Upper lobe of left lung (tissue), 6 donors: ENCODE results near the gene NPHP4. TPM values are rescaled to one million over a fixed set of nuclear protein-coding genes. Genes with fewer than 3 reads are reported as not detected.

Experiments
- ATAC-seq, 2 donors: fragments of 200-7000 bp; cut with Tn5 transposase; one replicate each; pipeline ENCODE4 v1.9.1; 2022; ENCODE audit warnings: mild to moderate bottlenecking in 2 of 2, moderate library complexity in 2 of 2; ENCODE audit not compliant: low FRiP score in 2 of 2
- DNase-seq, 2 donors: peaks; one replicate each; pipeline ENCODE4 v3.0.0-alpha.2; 2019 to 2020
- H3K27ac ChIP-seq, 4 donors: fragments of 200-600 bp; sonication (generic); one replicate each; pipeline ENCODE4 v1.5.1; 2016 to 2019
- H3K27me3 ChIP-seq, 4 donors: fragments of 200-600 bp; sonication (generic); one replicate each; pipeline ENCODE4 v1.5.1; 2017 to 2019
- H3K36me3 ChIP-seq, 4 donors: fragments of 200-600 bp; sonication (generic); one replicate each; pipeline ENCODE4 v1.5.1; 2016 to 2019
- H3K4me1 ChIP-seq, 4 donors: fragments of 200-600 bp; sonication (generic); one replicate each; pipeline ENCODE4 v1.5.1; 2018 to 2019
- H3K4me3 ChIP-seq, 4 donors: fragments of 200-600 bp; sonication (generic); one replicate each; pipeline ENCODE4 v1.5.1; 2017 to 2019; ENCODE audit warnings: mild to moderate bottlenecking in 2 of 4, moderate library complexity in 1 of 4
- H3K9me3 ChIP-seq, 4 donors: fragments of 200-600 bp; sonication (generic); one replicate each; pipeline ENCODE4 v1.5.1; 2018 to 2019
- CTCF ChIP-seq, 6 experiments: fragments of 450-650 bp in 4 of 6; fragments of 200-600 bp in 2 of 6; sonication (generic) in 2 of 6; IDR thresholded peaks; one replicate each; pipeline ENCODE4 v1.5.1; 2016 to 2019; ENCODE audit warnings: antibody characterized with exemption in 6 of 6
- EP300 ChIP-seq, 4 donors: sonication (generic); formaldehyde crosslinking; IDR thresholded peaks; one replicate each; pipeline ENCODE4 v1.5.1; 2017; ENCODE audit warnings: antibody characterized with exemption in 4 of 4, control low read depth in 2 of 4
- POLR2A ChIP-seq, 4 donors: fragments of 450-650 bp; IDR thresholded peaks; one replicate each; pipeline ENCODE4 v1.5.1; 2016 to 2017; ENCODE audit warnings: antibody characterized with exemption in 4 of 4, mild to moderate bottlenecking in 2 of 4
- POLR2AphosphoS5 ChIP-seq, 2 donors: sonication (generic); formaldehyde crosslinking; IDR thresholded peaks; one replicate each; pipeline ENCODE4 v1.5.1; 2017; ENCODE audit warnings: antibody characterized with exemption in 2 of 2
- WGBS, 2 donors: methylation state at CpG; one replicate each; pipeline ENCODE4 v1.1.5; 2017 to 2018; 5-methylcytosine and 5-hydroxymethylcytosine counted together
- total RNA-seq, 6 donors: library from RNA; depleted of rRNA in 4 of 6; stranded (reverse); fragments of >200 nt in 4 of 6; gene quantifications; one replicate each; pipeline versions ENCODE4 v1.1.0 to v1.2.1, GENCODE V29; 2016 to 2021
- donor health status: DM: no; HTN: no; CAD: no; lungs with moderate emphysema.
- donor health status: DM: no; HTN: yes; CAD: no; lungs with severe emphysema.

Gene NPHP4
- total RNA-seq, 6 donors from 2014 or later: 13.5 to 45.1 (median 19.9) TPM

GRCh38 chr1:5907386-5907785 is 84.8 kb downstream of the NPHP4 start:
- Histone ChIP-seq H3K27me3 (no peaks in the 10 kb centered on the region), H3K4me1 (no peaks in the 10 kb centered on the region), H3K27ac (no peak overlapping the region), H3K4me3 (no peak overlapping the region), H3K36me3 (peaks cover 0 to 43% (median 27%) of the 10 kb centered on the region in 4 donors), H3K9me3 (no peaks in the 10 kb centered on the region)
- DNase-seq: no peak
- ATAC-seq: no peak
- 96 to 98% methylated on average over 11 of the region's 11 CpGs for WGBS, 2 donors
- TF ChIP-seq POLR2AphosphoS5 (IDR thresholded peaks at IDR 0.05) (no peak), POLR2A (IDR thresholded peaks at IDR 0.05) (no peak), EP300 (IDR thresholded peaks at IDR 0.05) (no peak), CTCF (IDR thresholded peaks at IDR 0.05) (no peak)

GRCh38 chr1:5906966-5907365 is 85.3 kb downstream of the NPHP4 start:
- peak in 1 of 2 donors; percentile 59 for DNase-seq
- no peak for ATAC-seq
- WGBS, 2 donors: 89 to 97% methylated on average over 12 of the region's 12 CpGs
- H3K36me3 ChIP-seq: peaks cover 0 to 46% (median 29%) of the 10 kb centered on the region in 4 donors
- no peaks in the 10 kb centered on the region for H3K9me3 ChIP-seq
- no peaks in the 10 kb centered on the region for H3K27me3 ChIP-seq
- no peak overlapping the region for H3K27ac ChIP-seq
- TF ChIP-seq EP300 (IDR thresholded peaks at IDR 0.05) (no peak), POLR2AphosphoS5 (IDR thresholded peaks at IDR 0.05) (no peak), CTCF (IDR thresholded peaks at IDR 0.05) (no peak), POLR2A (IDR thresholded peaks at IDR 0.05) (no peak)
- H3K4me1 ChIP-seq: no peaks in the 10 kb centered on the region
- H3K4me3 ChIP-seq: no peak overlapping the region

- Histone ChIP-seq H3K4me3 (no peak overlapping the region), H3K27ac (no peak overlapping the region), H3K4me1 (no peaks in the 10 kb centered on the region), H3K9me3 (no peaks in the 10 kb centered on the region), H3K36me3 (peaks cover 0 to 44% (median 29%) of the 10 kb centered on the region in 4 donors), H3K27me3 (no peaks in the 10 kb centered on the region)
- ATAC-seq: no peak
- DNase-seq: no peak
- TF ChIP-seq EP300 (IDR thresholded peaks at IDR 0.05) (no peak), POLR2A (IDR thresholded peaks at IDR 0.05) (no peak), POLR2AphosphoS5 (IDR thresholded peaks at IDR 0.05) (no peak), CTCF (IDR thresholded peaks at IDR 0.05) (no peak)
- WGBS, 2 donors: 90 to 91% methylated on average over 6 of the region's 6 CpGs
These were observed 86.1 kb downstream of the NPHP4 start for GRCh38 chr1:5906116-5906515.

GRCh38 chr1:5905436-5905835 is 86.8 kb downstream of the NPHP4 start:
- Histone ChIP-seq H3K27ac (no peak overlapping the region), H3K4me1 (no peaks in the 10 kb centered on the region), H3K36me3 (peaks cover 0 to 46% (median 27%) of the 10 kb centered on the region in 4 donors), H3K4me3 (no peak overlapping the region), H3K9me3 (no peaks in the 10 kb centered on the region), H3K27me3 (no peaks in the 10 kb centered on the region)
- DNase-seq (no peak), ATAC-seq (no peak)
- WGBS, 2 donors: 94 to 97% methylated on average over 6 to 12 of the region's 12 CpGs
- TF ChIP-seq EP300 (IDR thresholded peaks at IDR 0.05) (no peak), POLR2AphosphoS5 (IDR thresholded peaks at IDR 0.05) (no peak), POLR2A (IDR thresholded peaks at IDR 0.05) (no peak), CTCF (IDR thresholded peaks at IDR 0.05) (no peak)

GRCh38 chr1:5904551-5904950 is 87.7 kb downstream of the NPHP4 start:
- 89 to 95% methylated on average over 5 to 12 of the region's 12 CpGs for WGBS, 2 donors
- no peaks in the 10 kb centered on the region for H3K4me1 ChIP-seq
- H3K9me3 ChIP-seq: no peaks in the 10 kb centered on the region
- no peak for TF ChIP-seq CTCF (IDR thresholded peaks at IDR 0.05)
- no peak overlapping the region for H3K4me3 ChIP-seq
- no peak overlapping the region for H3K27ac ChIP-seq
- H3K27me3 ChIP-seq: no peaks in the 10 kb centered on the region
- ATAC-seq: no peak
- H3K36me3 ChIP-seq: peaks cover 0 to 46% (median 27%) of the 10 kb centered on the region in 4 donors
- DNase-seq: peak in 1 of 2 donors; percentile 59
